GM12875 (cell line): ENCODE results near the gene MAP6.

Source experiments
- H3K4me3 ChIP-seq: one replicate; pipeline ENCODE4 v1.5.1; 2011; ENCODE audit warnings: low read depth, low read length, control low read depth
- CTCF ChIP-seq: IDR thresholded peaks from 2 replicates; pipeline ENCODE4 v1.5.1; 2011; ENCODE audit warnings: low read depth, mild to moderate bottlenecking, control low read depth, inconsistent platforms, low read length, moderate library complexity, borderline replicate concordance; ENCODE audit not compliant: insufficient read depth

The MAP6 gene

GRCh38 chr11:75625021-75625420 lies 43.8 kb downstream of the MAP6 start:
- TF ChIP-seq CTCF, result no peak
- no peak overlapping the region for H3K4me3 ChIP-seq

GRCh38 chr11:75616281-75616680 lies 52.6 kb downstream of the MAP6 start:
- no peak overlapping the region for H3K4me3 ChIP-seq
- no peak for TF ChIP-seq CTCF

GRCh38 chr11:75615751-75616150 lies 53.1 kb downstream of the MAP6 start:
- no peak for TF ChIP-seq CTCF
- no peak overlapping the region for H3K4me3 ChIP-seq

GRCh38 chr11:75611823-75612222 lies 57.0 kb downstream of the MAP6 start:
- no peak overlapping the region for H3K4me3 ChIP-seq

GRCh38 chr11:75606099-75606498 lies 62.7 kb downstream of the MAP6 start:
- TF ChIP-seq CTCF, result no peak

More at GRCh38 chr11:75611823-75612222, 57.0 kb downstream of the MAP6 start:
- no peak for TF ChIP-seq CTCF

GRCh38 chr11:75603791-75604736 lies 64.8 kb downstream of the MAP6 start:
- no peak for TF ChIP-seq CTCF
- no peak overlapping the region for H3K4me3 ChIP-seq

More at GRCh38 chr11:75606099-75606498, 62.7 kb downstream of the MAP6 start:
- H3K4me3 ChIP-seq, result no peak overlapping the region

- no peak for TF ChIP-seq CTCF
- no peak overlapping the region for H3K4me3 ChIP-seq
Measured at GRCh38 chr11:75602951-75603350, 65.9 kb downstream of the MAP6 start.
